T-helper 2 cell (primary cell): ENCODE data around the gene GPR142.

Experiments
- DNase-seq, 5 experiments: peaks; one replicate each; pipeline versions ENCODE4 v3.0.0 to v3.0.0-alpha.2; 2012 to 2022

The GPR142 gene

GRCh38 chr17:74371653-74372147 lies 4.4 kb downstream of the GPR142 start:
- no peak for DNase-seq

GRCh38 chr17:74372426-74372825 lies 5.1 kb downstream of the GPR142 start:
- no peak for DNase-seq

GRCh38 chr17:74373838-74374606 lies 6.7 kb downstream of the GPR142 start:
- no peak for DNase-seq

- no peak for DNase-seq
These were observed 7.6 kb downstream of the GPR142 start for GRCh38 chr17:74374858-74375257.

GRCh38 chr17:74379495-74380085 lies 12.3 kb downstream of the GPR142 start:
- DNase-seq, result peak; percentile 72 to 92 (median 87)

GRCh38 chr17:74380086-74380958 lies 13.0 kb downstream of the GPR142 start:
- no peak for DNase-seq

GRCh38 chr17:74380959-74381808 lies 13.9 kb downstream of the GPR142 start:
- no peak for DNase-seq

- no peak for DNase-seq
These were observed 15.8 kb downstream of the GPR142 start for GRCh38 chr17:74383141-74383540.

GRCh38 chr17:74385201-74385600 lies 17.9 kb downstream of the GPR142 start:
- no peak for DNase-seq

- no peak for DNase-seq
These were observed 19.1 kb downstream of the GPR142 start for GRCh38 chr17:74386386-74386785.

- no peak for DNase-seq
These were observed 20.3 kb downstream of the GPR142 start for GRCh38 chr17:74387365-74388218.

GRCh38 chr17:74389084-74389753 lies 21.9 kb downstream of the GPR142 start:
- DNase-seq, result no peak

- DNase-seq, result no peak
These were observed 22.8 kb downstream of the GPR142 start for GRCh38 chr17:74389937-74390679.

GRCh38 chr17:74390680-74391653 lies 23.7 kb downstream of the GPR142 start:
- no peak for DNase-seq

GRCh38 chr17:74391771-74392170 lies 24.5 kb downstream of the GPR142 start:
- no peak for DNase-seq

GRCh38 chr17:74392848-74393247 lies 25.5 kb downstream of the GPR142 start:
- no peak for DNase-seq

- DNase-seq, result no peak
These were observed 26.1 kb downstream of the GPR142 start for GRCh38 chr17:74393346-74393942.

- DNase-seq, result no peak
These were observed 27.1 kb downstream of the GPR142 start for GRCh38 chr17:74394275-74394950.
